Stomach (tissue), 4 donors: ENCODE results near the gene ADGRG7.

ENCODE experiments used
- CTCF ChIP-seq, 7 experiments: fragments of 450-650 bp in 4 of 7; fragments of 200-600 bp in 3 of 7; sonication (generic) in 3 of 7; IDR thresholded peaks; one replicate each; pipeline ENCODE4 v1.5.1; 2016 to 2019; ENCODE audit warnings: antibody characterized with exemption in 7 of 7, control low read depth in 2 of 7, mild to moderate bottlenecking in 1 of 7
- POLR2A ChIP-seq, 4 donors: fragments of 450-650 bp; IDR thresholded peaks; one replicate each; pipeline ENCODE4 v1.6.1; 2016; ENCODE audit warnings: antibody characterized with exemption in 4 of 4, control low read depth in 2 of 4, mild to moderate bottlenecking in 1 of 4, moderate library complexity in 1 of 4
- POLR2AphosphoS5 ChIP-seq, 3 donors: sonication (generic); formaldehyde crosslinking; IDR thresholded peaks; one replicate each; pipeline ENCODE4 v1.6.1; 2016; ENCODE audit warnings: antibody characterized with exemption in 3 of 3

DNA sequence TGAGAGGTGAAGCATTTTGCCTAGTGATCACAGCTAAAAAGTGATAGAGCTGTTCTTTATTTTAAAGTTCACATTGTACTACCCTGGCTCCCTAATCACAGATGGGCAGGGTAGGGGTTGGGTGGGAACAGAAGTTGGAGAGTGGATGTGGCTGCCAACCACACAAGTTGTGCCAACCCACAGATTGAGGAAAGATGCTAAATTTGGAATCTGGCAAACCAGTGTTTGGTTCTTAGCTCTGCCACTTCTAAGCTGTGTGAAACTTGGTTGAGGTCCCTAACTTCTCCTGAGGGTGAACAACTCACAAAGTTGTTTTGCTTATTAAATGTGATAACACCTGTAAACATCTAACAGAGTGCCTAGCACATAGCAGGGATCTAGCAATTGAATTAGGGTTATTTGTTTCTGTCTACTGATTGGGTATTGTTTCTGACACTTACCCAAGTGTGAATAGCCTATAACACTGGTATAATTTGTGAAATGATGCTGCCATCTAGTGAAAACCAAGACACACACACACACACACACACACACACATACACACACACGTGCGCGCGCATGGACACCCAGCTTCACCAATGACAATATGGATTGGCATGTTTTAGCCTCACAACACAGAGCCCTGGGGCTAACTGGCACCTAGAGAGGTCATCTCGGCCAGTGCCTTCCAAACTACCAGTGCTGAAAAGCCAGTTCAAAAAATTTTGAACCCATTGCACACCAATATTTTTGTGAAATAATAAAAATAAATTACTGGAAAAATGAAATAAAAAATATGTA is 25.3 kb downstream of the ADGRG7 start:
- TF ChIP-seq CTCF (IDR thresholded peaks at IDR 0.05) = no peak
- no peak for TF ChIP-seq POLR2AphosphoS5 (IDR thresholded peaks at IDR 0.05)
- no peak for TF ChIP-seq POLR2A (IDR thresholded peaks at IDR 0.05)
